ENCODE measurements around the gene CST2. TPM values are rescaled to one million over a fixed set of nuclear protein-coding genes. Genes with fewer than 3 reads are reported as not detected.

The CST2 gene
- total RNA-seq, 1 experiment from 2014 or later, result not detected

DNA sequence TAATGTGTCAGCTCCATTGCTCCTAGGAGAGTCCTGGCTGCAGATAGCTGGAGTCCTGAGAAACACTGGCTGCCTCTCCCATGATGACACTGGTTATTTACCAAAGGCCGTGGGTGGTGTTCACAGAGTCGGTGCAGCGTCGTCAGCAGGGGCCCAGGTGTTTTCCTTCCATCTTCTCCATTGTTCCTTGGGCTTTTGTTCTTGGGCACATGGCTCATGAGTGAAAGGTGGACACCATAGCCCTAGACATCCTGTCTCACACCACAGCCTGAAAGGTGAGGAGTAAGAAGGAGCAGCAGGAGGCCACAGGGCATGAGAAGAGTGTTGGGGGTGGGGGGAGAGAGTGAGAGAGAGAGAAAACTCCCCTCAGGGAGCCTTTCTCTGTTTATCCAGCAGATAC lies 43.9 kb upstream of the CST2 start:
- no peaks in the 10 kb centered on the region for H3K9me3 ChIP-seq (ENCODE audit: control insufficient read depth, low read depth, low read length)
- H2AFZ ChIP-seq (ENCODE audit: low read length), result no peak overlapping the region
- H3T11ph ChIP-seq (ENCODE audit: low read length), result no peak overlapping the region
- no peak overlapping the region for H2BK20ac ChIP-seq (ENCODE audit: low read depth, low read length, poor library complexity, severe bottlenecking)
- no peak overlapping the region for H3K9ac ChIP-seq (ENCODE audit: extremely low read depth, insufficient read length, low read length)
- H3K18ac ChIP-seq (ENCODE audit: insufficient read length, low read depth, low read length), result peak overlapping the region; percentile 7
- Mint-ChIP-seq H3K4me1 (peaks cover 66 to 71% of the 10 kb centered on the region in 2 experiments), H3K27ac (peak overlapping the region in 2 of 3 experiments; percentile 20 to 96; a peak in 5 of 7 replicates), H3K36me3 (ENCODE audit: insufficient read depth in 1 of 3, low read depth in 3 of 3) (no peaks in the 10 kb centered on the region), H3K9me3 (no peaks in the 10 kb centered on the region; a peak in 2 of 5 replicates), H3K27me3 (ENCODE audit: low read depth) (peaks cover 2% of the 10 kb centered on the region), H3K4me3 (peak overlapping the region in 1 of 2 experiments; percentile 38; a peak in 2 of 5 replicates)
- H3K14ac ChIP-seq (ENCODE audit: insufficient read depth, low read length), result no peak overlapping the region
- no peaks in the 10 kb centered on the region for H3K79me1 ChIP-seq (ENCODE audit: insufficient read depth, low read depth, low read length, poor library complexity, severe bottlenecking)
- no peaks in the 10 kb centered on the region for H3K27me3 ChIP-seq (ENCODE audit: insufficient read depth, low read length)
- H4K20me1 ChIP-seq (ENCODE audit: control insufficient read depth, insufficient read depth, insufficient read length), result no peaks in the 10 kb centered on the region
- no peak overlapping the region for H2BK120ac ChIP-seq (ENCODE audit: low read depth, low read length, poor library complexity, severe bottlenecking)
- H4K91ac ChIP-seq (ENCODE audit: insufficient read length, low read depth, low read length), result no peak overlapping the region
- no peak for DNase-seq
- no peak overlapping the region for H2AK5ac ChIP-seq (ENCODE audit: insufficient read length, low read length)
- H2BK15ac ChIP-seq (ENCODE audit: low read depth, low read length), result no peak overlapping the region
- H2BK5ac ChIP-seq (ENCODE audit: insufficient read length, low read length), result no peak overlapping the region
- no CpG with 5 or more reads among the region's 4 CpGs for WGBS (ENCODE audit: extremely low coverage, insufficient read length, low lambda C conversion rate)
- TF ChIP-seq, protein P1, sequence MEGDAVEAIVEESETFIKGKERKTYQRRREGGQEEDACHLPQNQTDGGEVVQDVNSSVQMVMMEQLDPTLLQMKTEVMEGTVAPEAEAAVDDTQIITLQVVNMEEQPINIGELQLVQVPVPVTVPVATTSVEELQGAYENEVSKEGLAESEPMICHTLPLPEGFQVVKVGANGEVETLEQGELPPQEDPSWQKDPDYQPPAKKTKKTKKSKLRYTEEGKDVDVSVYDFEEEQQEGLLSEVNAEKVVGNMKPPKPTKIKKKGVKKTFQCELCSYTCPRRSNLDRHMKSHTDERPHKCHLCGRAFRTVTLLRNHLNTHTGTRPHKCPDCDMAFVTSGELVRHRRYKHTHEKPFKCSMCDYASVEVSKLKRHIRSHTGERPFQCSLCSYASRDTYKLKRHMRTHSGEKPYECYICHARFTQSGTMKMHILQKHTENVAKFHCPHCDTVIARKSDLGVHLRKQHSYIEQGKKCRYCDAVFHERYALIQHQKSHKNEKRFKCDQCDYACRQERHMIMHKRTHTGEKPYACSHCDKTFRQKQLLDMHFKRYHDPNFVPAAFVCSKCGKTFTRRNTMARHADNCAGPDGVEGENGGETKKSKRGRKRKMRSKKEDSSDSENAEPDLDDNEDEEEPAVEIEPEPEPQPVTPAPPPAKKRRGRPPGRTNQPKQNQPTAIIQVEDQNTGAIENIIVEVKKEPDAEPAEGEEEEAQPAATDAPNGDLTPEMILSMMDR (conservative IDR thresholded peaks at IDR 0.05), result no peak
- no peak overlapping the region for H3K56ac ChIP-seq (ENCODE audit: insufficient read length, low read depth, low read length)
- H3K4me1 ChIP-seq (ENCODE audit: insufficient read depth, low read length), result peaks cover 23% of the 10 kb centered on the region; the same call in 1 of the 2 replicates
- H3K23me2 ChIP-seq (ENCODE audit: insufficient read length, low read depth, low read length, poor library complexity, severe bottlenecking), result no peaks in the 10 kb centered on the region
- H3K27ac ChIP-seq (ENCODE audit: insufficient read length, low read depth, low read length), result no peak overlapping the region
- no peak overlapping the region for H4K8ac ChIP-seq (replicated peaks; ENCODE audit: insufficient read length, low read depth, low read length)
- H2BK12ac ChIP-seq (ENCODE audit: insufficient read length, low read depth, low read length), result no peak overlapping the region
- H3K79me2 ChIP-seq (ENCODE audit: insufficient read depth, low read length), result no peaks in the 10 kb centered on the region
- H4K5ac ChIP-seq (ENCODE audit: insufficient read length, low read depth, low read length), result no peak overlapping the region
- H3K23ac ChIP-seq (ENCODE audit: insufficient read length, low read depth, low read length), result no peak overlapping the region
- H3K4me2 ChIP-seq (ENCODE audit: insufficient read depth, insufficient read length, low read length), result no peak overlapping the region
- H3K4ac ChIP-seq (ENCODE audit: low read depth, low read length), result no peak overlapping the region
